Type B pancreatic cell (in vitro differentiated cells): ENCODE data around the gene LOX. TPM values are rescaled to one million over a fixed set of nuclear protein-coding genes. Genes with fewer than 3 reads are reported as not detected.

Experiments
- DNase-seq: peaks from one replicate; pipeline ENCODE4 v3.0.0; 2021; ENCODE audit warnings: mixed read lengths; ENCODE audit not compliant: unreplicated experiment; ENCODE audit errors: extremely low spot score
- H3K27ac Mint-ChIP-seq: 2 replicates; pipeline ENCODE4 v1.8.0; 2021; ENCODE audit warnings: mild to moderate bottlenecking, mixed read lengths
- H3K27me3 Mint-ChIP-seq: 2 replicates; pipeline ENCODE4 v1.8.0; 2021; ENCODE audit warnings: mixed read lengths
- H3K36me3 Mint-ChIP-seq: 2 replicates; pipeline ENCODE4 v1.8.0; 2021; ENCODE audit warnings: mixed read lengths
- H3K4me1 Mint-ChIP-seq: one replicate; pipeline ENCODE4 v1.8.0; 2021; ENCODE audit warnings: mixed read lengths; ENCODE audit not compliant: unreplicated experiment
- H3K4me3 Mint-ChIP-seq: 2 replicates; pipeline ENCODE4 v1.8.0; 2021; ENCODE audit warnings: mild to moderate bottlenecking, mixed read lengths
- H3K9me3 Mint-ChIP-seq: 2 replicates; pipeline ENCODE4 v1.8.0; 2021; ENCODE audit warnings: mixed read lengths
- CTCF ChIP-seq: fragments of 200-600 bp; sonication (generic); conservative IDR thresholded peaks from 2 replicates; pipeline ENCODE4 v1.5.0; 2021; ENCODE audit warnings: antibody characterized with exemption, mild to moderate bottlenecking
- total RNA-seq: library from RNA; stranded (reverse); gene quantifications from 2 replicates; pipeline ENCODE4 v1.2.1, GENCODE V29; 2021; ENCODE audit warnings: low replicate concordance

LOX gene
- total RNA-seq, 1 donor from 2014 or later = 6.6 TPM

- H3K4me3 Mint-ChIP-seq = no peak overlapping the region
- H3K27ac Mint-ChIP-seq = no peak overlapping the region
- no peak for DNase-seq
- H3K9me3 Mint-ChIP-seq = no peaks in the 10 kb centered on the region
- peaks cover 8% of the 10 kb centered on the region for H3K4me1 Mint-ChIP-seq
- no peak for TF ChIP-seq CTCF
- no peaks in the 10 kb centered on the region for H3K36me3 Mint-ChIP-seq
- H3K27me3 Mint-ChIP-seq = peaks cover 7% of the 10 kb centered on the region
Observed at GRCh38 chr5:122107016-122107415, 29.0 kb upstream of the LOX start.

GRCh38 chr5:122105909-122106308 is 27.9 kb upstream of the LOX start:
- H3K27me3 Mint-ChIP-seq = peaks cover 7% of the 10 kb centered on the region
- no peak overlapping the region for H3K4me3 Mint-ChIP-seq
- peaks cover under 1% of the 10 kb centered on the region for H3K4me1 Mint-ChIP-seq
- DNase-seq = no peak
- no peaks in the 10 kb centered on the region for H3K9me3 Mint-ChIP-seq
- no peak overlapping the region for H3K27ac Mint-ChIP-seq
- TF ChIP-seq CTCF = no peak
- H3K36me3 Mint-ChIP-seq = no peaks in the 10 kb centered on the region

GRCh38 chr5:122102825-122103224 is 24.8 kb upstream of the LOX start:
- Mint-ChIP-seq H3K4me3 (no peak overlapping the region), H3K27me3 (peaks cover 4% of the 10 kb centered on the region), H3K4me1 (no peaks in the 10 kb centered on the region), H3K27ac (no peak overlapping the region), H3K36me3 (no peaks in the 10 kb centered on the region), H3K9me3 (no peaks in the 10 kb centered on the region)
- no peak for DNase-seq
- no peak for TF ChIP-seq CTCF

GRCh38 chr5:122101636-122102285 is 23.7 kb upstream of the LOX start:
- no peaks in the 10 kb centered on the region for H3K36me3 Mint-ChIP-seq
- H3K4me3 Mint-ChIP-seq = no peak overlapping the region
- no peaks in the 10 kb centered on the region for H3K27me3 Mint-ChIP-seq
- H3K4me1 Mint-ChIP-seq = no peaks in the 10 kb centered on the region
- DNase-seq = no peak
- peak; percentile 78 for TF ChIP-seq CTCF
- no peak overlapping the region for H3K27ac Mint-ChIP-seq
- no peaks in the 10 kb centered on the region for H3K9me3 Mint-ChIP-seq

GRCh38 chr5:122099060-122099790 is 21.2 kb upstream of the LOX start:
- no peaks in the 10 kb centered on the region for H3K36me3 Mint-ChIP-seq
- H3K27me3 Mint-ChIP-seq = peaks cover 3% of the 10 kb centered on the region
- no peak for DNase-seq
- H3K9me3 Mint-ChIP-seq = no peaks in the 10 kb centered on the region
- H3K27ac Mint-ChIP-seq = no peak overlapping the region
- no peak overlapping the region for H3K4me3 Mint-ChIP-seq
- H3K4me1 Mint-ChIP-seq = no peaks in the 10 kb centered on the region
- no peak for TF ChIP-seq CTCF
